Naive thymus-derived CD4-positive, alpha-beta T cell (primary cell): Measurements from ENCODE around the gene SMARCAL1. TPM values are rescaled to one million over a fixed set of nuclear protein-coding genes. Genes with fewer than 3 reads are reported as not detected.

Source experiments
- ATAC-seq: fragments of 150-1000 bp; cut with Tn5 transposase; 2 replicates; pipeline ENCODE4 v1.10.0; 2021; ENCODE audit warnings: mild to moderate bottlenecking, moderate library complexity
- CTCF ChIA-PET: fragments of 350-600 bp; sonication (Branson Sonifier 250); formaldehyde crosslinking; loops from one replicate; lab custom pipeline; 2021; ENCODE audit warnings: antibody characterized with exemption; lab: Charles Lee
- POLR2A ChIA-PET: fragments of 350-600 bp; sonication (Branson Sonifier 250); formaldehyde crosslinking; loops from one replicate; lab custom pipeline; 2021; ENCODE audit warnings: antibody characterized with exemption, inconsistent platforms; lab: Charles Lee
- DNase-seq, 9 donors: peaks; one replicate each; pipeline versions ENCODE4 v3.0.0 to v3.0.0-alpha.2; 2020 to 2022; ENCODE audit warnings: mixed read lengths in 1 of 9
- H3K27ac ChIP-seq: one replicate; pipeline ENCODE4 v1.7.0; 2013; ENCODE audit warnings: mild to moderate bottlenecking, low read depth, low read length, moderate library complexity
- H3K27me3 ChIP-seq, 2 donors: one replicate each; pipeline ENCODE4 v1.7.0; 2013; ENCODE audit warnings: low read length in 2 of 2, mild to moderate bottlenecking in 2 of 2, moderate library complexity in 2 of 2; ENCODE audit not compliant: control insufficient read depth in 2 of 2, insufficient read depth in 2 of 2
- H3K36me3 ChIP-seq, 3 experiments: 1 replicate in 2 of 3; 2 replicates in 1 of 3; pipeline ENCODE4 v1.7.0; 2013; ENCODE audit warnings: low read length in 3 of 3, mild to moderate bottlenecking in 3 of 3, moderate library complexity in 1 of 3; ENCODE audit not compliant: insufficient read depth in 3 of 3, control insufficient read depth in 2 of 3
- H3K4me1 ChIP-seq, 2 donors: one replicate each; pipeline ENCODE4 v1.7.0; 2013; ENCODE audit warnings: low read length in 2 of 2, mild to moderate bottlenecking in 2 of 2, moderate library complexity in 1 of 2; ENCODE audit not compliant: control insufficient read depth in 2 of 2, insufficient read depth in 2 of 2
- H3K4me3 ChIP-seq: 2 replicates; pipeline ENCODE4 v1.7.0; 2013; ENCODE audit warnings: mild to moderate bottlenecking, low read length
- H3K9me3 ChIP-seq, 3 experiments: 1 replicate in 2 of 3; 2 replicates in 1 of 3; pipeline ENCODE4 v1.7.0; 2013; ENCODE audit warnings: low read length in 3 of 3; ENCODE audit not compliant: control insufficient read depth in 2 of 3
- H3K27ac Mint-ChIP-seq, 9 donors: one replicate each; pipeline ENCODE4 v1.8.0; 2020 to 2022; ENCODE audit warnings: mixed read lengths in 9 of 9, mild to moderate bottlenecking in 8 of 9, moderate library complexity in 5 of 9, inconsistent platforms in 2 of 9
- H3K27me3 Mint-ChIP-seq, 5 donors: one replicate each; pipeline ENCODE4 v1.8.0; 2021 to 2022; ENCODE audit warnings: mixed read lengths in 5 of 5, mild to moderate bottlenecking in 1 of 5
- H3K36me3 Mint-ChIP-seq, 5 donors: one replicate each; pipeline ENCODE4 v1.8.0; 2020 to 2022; ENCODE audit warnings: mixed read lengths in 5 of 5, mild to moderate bottlenecking in 3 of 5, inconsistent platforms in 1 of 5
- H3K4me1 Mint-ChIP-seq, 7 donors: one replicate each; pipeline ENCODE4 v1.8.0; 2020 to 2022; ENCODE audit warnings: mixed read lengths in 7 of 7, mild to moderate bottlenecking in 3 of 7, inconsistent platforms in 1 of 7
- H3K4me3 Mint-ChIP-seq, 10 donors: one replicate each; pipeline ENCODE4 v1.8.0; 2020 to 2022; ENCODE audit warnings: mild to moderate bottlenecking in 10 of 10, mixed read lengths in 10 of 10, moderate library complexity in 6 of 10, inconsistent platforms in 2 of 10
- H3K9me3 Mint-ChIP-seq, 11 donors: one replicate each; pipeline ENCODE4 v1.8.0; 2020 to 2022; ENCODE audit warnings: mixed read lengths in 11 of 11, mild to moderate bottlenecking in 4 of 11, inconsistent platforms in 1 of 11, moderate library complexity in 1 of 11
- intact Hi-C, 2 donors: fragments of 100-400 bp; cut with micrococcal nuclease; formaldehyde crosslinking; loops; one replicate each; pipeline ENCODE4 v1.15.1; 2023
- polyA plus RNA-seq, 2 donors: library from polyadenylated mRNA; unstranded; fragments of 300-500 nt; fragmentation: Illumina TruSeq; gene quantifications; one replicate each; pipeline ENCODE4 v1.2.3, GENCODE V29; 2021
- total RNA-seq, 6 experiments: library from RNA in 5 of 6; stranded (reverse) in 5 of 6; gene quantifications; 1 replicate in 5 of 6; 2 replicates in 1 of 6; pipeline ENCODE4 v1.2.3 and lab custom pipeline; 2021 to 2026

Gene SMARCAL1
- total and polyA plus RNA-seq, 7 experiments from 2014 or later: 16.2 to 31.2 (median 24.6) TPM

DNA sequence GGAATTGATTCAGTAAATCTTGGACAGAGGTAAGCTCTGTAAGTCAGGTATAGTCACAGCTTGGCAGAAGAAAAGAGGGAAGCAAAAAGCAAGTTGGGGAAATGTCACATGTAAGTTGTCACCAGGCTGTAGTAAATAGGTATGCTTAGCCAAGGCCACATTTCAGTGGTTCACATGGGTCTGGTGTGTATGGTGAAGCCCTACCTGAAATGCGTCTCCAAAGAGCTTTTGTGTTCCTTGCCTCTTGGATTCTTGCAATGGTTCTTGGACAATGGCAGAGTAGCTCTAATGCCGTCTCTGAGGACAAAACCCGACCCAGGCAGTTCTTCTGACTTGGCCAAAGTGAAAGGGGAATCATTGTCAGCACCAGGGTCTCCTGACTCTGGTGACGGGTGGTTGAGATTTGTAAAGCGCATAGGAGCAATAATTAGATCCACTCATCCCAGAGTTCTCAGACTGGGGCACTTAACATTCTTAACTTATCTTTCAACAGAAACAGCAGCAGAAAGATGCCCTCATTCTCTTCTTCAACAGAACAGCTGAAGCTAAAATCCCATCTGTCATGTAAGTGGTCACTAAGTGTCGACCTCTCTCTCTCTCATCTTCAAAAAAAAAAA lies 51.9 kb downstream of the SMARCAL1 start:
- Mint-ChIP-seq H3K9me3 (no peaks in the 10 kb centered on the region), H3K27me3 (no peaks in the 10 kb centered on the region), H3K4me3 (no peak overlapping the region), H3K36me3 (peaks cover 0 to 44% (median 12%) of the 10 kb centered on the region in 5 donors), H3K4me1 (no peaks in the 10 kb centered on the region), H3K27ac (peak overlapping the region in 1 of 9 donors; percentile 0)
- H3K36me3 ChIP-seq: peaks cover 0 to 25% (median 3%) of the 10 kb centered on the region in 3 experiments
- no peaks in the 10 kb centered on the region for H3K4me1 ChIP-seq
- DNase-seq (no peak), ATAC-seq (no peak)
- ChIA-PET CTCF (no interaction called here), POLR2A (interaction anchor here (0.8 kb wide), 1 partner anchor 63 kb away, joined by 4 read pairs; no protein-coding TSS in a partner anchor)
- no peaks in the 10 kb centered on the region for H3K27me3 ChIP-seq
- intact Hi-C loops: no loop called here
- H3K9me3 ChIP-seq: no peaks in the 10 kb centered on the region
- H3K27ac ChIP-seq: no peak overlapping the region
- no peak overlapping the region for H3K4me3 ChIP-seq

DNA sequence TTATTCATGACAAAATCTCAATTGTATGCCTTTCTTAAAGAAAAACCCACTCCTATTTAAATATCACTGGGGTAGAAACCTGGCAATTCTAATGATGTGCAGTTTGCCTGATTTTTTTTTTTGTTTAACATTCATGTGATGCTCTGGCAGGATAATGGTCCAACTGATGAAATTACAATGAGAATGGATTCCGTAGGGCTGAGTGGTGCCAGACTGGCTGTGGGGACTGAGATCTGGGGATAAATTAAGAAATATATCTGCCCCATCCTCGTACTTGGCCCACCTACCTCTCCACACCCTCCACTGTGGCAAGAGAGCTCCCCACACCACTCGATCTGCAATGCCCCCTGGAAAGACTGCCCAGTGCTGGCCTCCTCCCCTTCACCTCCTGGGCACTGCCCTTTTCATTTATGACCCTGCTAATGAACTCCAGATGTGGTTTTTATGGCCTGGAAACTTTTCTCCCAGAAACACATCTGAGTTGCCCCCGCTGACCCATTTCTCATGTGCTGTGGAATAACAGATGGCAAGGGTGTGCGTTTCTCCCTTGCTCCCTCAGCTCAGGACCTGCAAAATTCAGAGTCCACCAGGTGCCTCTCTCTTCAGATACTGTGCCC lies 53.4 kb downstream of the SMARCAL1 start:
- no peak overlapping the region for H3K4me3 ChIP-seq
- no peaks in the 10 kb centered on the region for H3K4me1 ChIP-seq
- H3K27ac ChIP-seq: no peak overlapping the region
- peaks cover 0 to 29% (median 3%) of the 10 kb centered on the region in 3 experiments for H3K36me3 ChIP-seq
- POLR2A ChIA-PET: interaction anchor here (0.7 kb wide), 1 partner anchor 107 kb away, joined by 14 read pairs; no protein-coding TSS in a partner anchor
- DNase-seq (no peak), ATAC-seq (no peak)
- H3K27me3 ChIP-seq: no peaks in the 10 kb centered on the region
- Mint-ChIP-seq H3K27me3 (no peaks in the 10 kb centered on the region), H3K4me1 (no peaks in the 10 kb centered on the region), H3K4me3 (no peak overlapping the region), H3K27ac (no peak overlapping the region), H3K36me3 (peaks cover 0 to 54% (median 16%) of the 10 kb centered on the region in 5 donors), H3K9me3 (no peaks in the 10 kb centered on the region)
- H3K9me3 ChIP-seq: no peaks in the 10 kb centered on the region
- CTCF ChIA-PET: interaction anchor here (0.7 kb wide), 1 partner anchor 703 kb away, joined by 4 read pairs; no protein-coding TSS in a partner anchor
- intact Hi-C loops: no loop called here

DNA sequence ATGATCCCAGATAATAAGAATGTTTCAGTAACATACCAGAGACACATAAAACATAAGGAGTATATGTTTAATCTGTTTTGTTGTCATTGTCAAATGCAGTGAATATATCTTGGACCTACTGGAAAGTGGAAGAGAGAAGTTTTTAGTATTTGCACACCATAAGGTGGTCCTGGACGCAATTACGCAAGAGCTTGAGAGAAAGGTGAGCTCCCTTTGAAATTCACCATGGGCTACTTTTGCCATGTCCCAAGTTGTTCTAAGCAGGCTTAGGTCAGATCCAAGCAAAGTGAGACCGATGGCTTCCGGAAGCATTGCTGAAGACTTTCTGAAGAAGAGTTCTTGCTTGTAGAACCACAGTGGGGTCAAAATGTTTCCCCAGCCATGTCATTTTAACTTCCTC lies 55.6 kb downstream of the SMARCAL1 start:
- Histone ChIP-seq H3K4me1 (no peaks in the 10 kb centered on the region), H3K4me3 (no peak overlapping the region), H3K27ac (no peak overlapping the region), H3K27me3 (no peaks in the 10 kb centered on the region), H3K36me3 (peaks cover 0 to 32% (median 3%) of the 10 kb centered on the region in 3 experiments), H3K9me3 (no peaks in the 10 kb centered on the region)
- ChIA-PET POLR2A (no interaction called here), CTCF (no interaction called here)
- Mint-ChIP-seq H3K4me3 (no peak overlapping the region), H3K36me3 (peaks cover 0 to 48% (median 12%) of the 10 kb centered on the region in 5 donors), H3K27me3 (no peaks in the 10 kb centered on the region), H3K4me1 (no peaks in the 10 kb centered on the region), H3K27ac (no peak overlapping the region), H3K9me3 (no peaks in the 10 kb centered on the region)
- ATAC-seq (no peak), DNase-seq (no peak)
- intact Hi-C loops: no loop called here

DNA sequence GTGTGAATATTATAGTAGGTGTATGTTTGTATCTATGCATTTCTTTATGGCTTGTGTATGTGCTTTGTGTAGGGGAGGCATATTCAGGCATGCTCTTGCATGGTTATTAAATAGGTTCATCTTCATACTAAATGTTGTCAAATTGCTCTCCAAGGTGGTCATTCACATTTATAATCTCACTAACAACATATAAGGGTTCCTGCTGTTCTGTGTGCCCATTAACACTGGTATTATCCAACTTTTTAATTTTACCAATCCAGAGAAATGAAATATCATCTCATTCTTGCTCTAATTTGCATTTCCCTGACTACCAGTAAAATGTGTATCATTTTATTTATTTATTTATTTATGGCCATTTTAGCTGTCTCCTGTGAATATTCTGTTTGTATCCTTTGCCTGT lies 57.4 kb downstream of the SMARCAL1 start:
- Mint-ChIP-seq H3K4me1 (peaks cover 1 to 3% (median 2%) of the 10 kb centered on the region in 7 donors), H3K36me3 (peaks cover 0 to 34% (median 9%) of the 10 kb centered on the region in 5 donors), H3K27ac (no peak overlapping the region), H3K9me3 (no peaks in the 10 kb centered on the region), H3K4me3 (no peak overlapping the region), H3K27me3 (no peaks in the 10 kb centered on the region)
- ChIA-PET CTCF (no interaction called here), POLR2A (no interaction called here)
- intact Hi-C loops: no loop called here
- Histone ChIP-seq H3K4me3 (no peak overlapping the region), H3K9me3 (no peaks in the 10 kb centered on the region), H3K27me3 (no peaks in the 10 kb centered on the region), H3K4me1 (no peaks in the 10 kb centered on the region), H3K36me3 (peaks cover 0 to 29% (median 3%) of the 10 kb centered on the region in 3 experiments), H3K27ac (no peak overlapping the region)
- no peak for ATAC-seq
- no peak for DNase-seq

DNA sequence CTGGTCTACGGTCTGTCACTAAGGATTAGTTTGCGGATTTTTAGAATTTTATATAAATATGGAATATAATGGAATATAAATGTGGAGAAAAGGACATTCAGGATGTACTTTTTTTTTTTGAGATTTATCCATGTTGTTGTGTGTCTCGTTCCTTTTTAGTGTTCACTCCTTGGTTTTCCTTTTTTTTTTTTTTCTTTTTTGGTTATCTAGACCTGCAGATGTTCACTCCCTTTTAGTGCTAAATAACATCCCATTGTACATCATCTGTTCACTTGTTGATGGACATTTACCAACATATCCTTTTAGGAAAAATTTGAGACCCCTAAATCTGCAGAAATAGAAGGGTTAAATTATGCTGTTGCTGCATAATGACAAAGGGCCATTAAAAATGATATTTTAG lies 60.9 kb downstream of the SMARCAL1 start:
- Histone ChIP-seq H3K27me3 (no peaks in the 10 kb centered on the region), H3K4me3 (no peak overlapping the region), H3K27ac (no peak overlapping the region), H3K4me1 (peaks cover 0 to 13% of the 10 kb centered on the region in 2 donors), H3K36me3 (peaks cover 0 to 26% (median 2%) of the 10 kb centered on the region in 3 experiments), H3K9me3 (no peaks in the 10 kb centered on the region)
- no peak for ATAC-seq
- peaks cover 4 to 29% (median 18%) of the 10 kb centered on the region in 5 donors for H3K36me3 Mint-ChIP-seq
- no peak overlapping the region for H3K27ac Mint-ChIP-seq
- DNase-seq: no peak
- H3K4me1 Mint-ChIP-seq: peaks cover 13 to 19% (median 15%) of the 10 kb centered on the region in 7 donors
- H3K27me3 Mint-ChIP-seq: no peaks in the 10 kb centered on the region
- CTCF ChIA-PET: no interaction called here
- POLR2A ChIA-PET: interaction anchor here (1.0 kb wide), 1 partner anchor 14 kb away, joined by 3 read pairs; no protein-coding TSS in a partner anchor
- intact Hi-C loops: no loop called here
- H3K4me3 Mint-ChIP-seq: no peak overlapping the region
- H3K9me3 Mint-ChIP-seq: no peaks in the 10 kb centered on the region

DNA sequence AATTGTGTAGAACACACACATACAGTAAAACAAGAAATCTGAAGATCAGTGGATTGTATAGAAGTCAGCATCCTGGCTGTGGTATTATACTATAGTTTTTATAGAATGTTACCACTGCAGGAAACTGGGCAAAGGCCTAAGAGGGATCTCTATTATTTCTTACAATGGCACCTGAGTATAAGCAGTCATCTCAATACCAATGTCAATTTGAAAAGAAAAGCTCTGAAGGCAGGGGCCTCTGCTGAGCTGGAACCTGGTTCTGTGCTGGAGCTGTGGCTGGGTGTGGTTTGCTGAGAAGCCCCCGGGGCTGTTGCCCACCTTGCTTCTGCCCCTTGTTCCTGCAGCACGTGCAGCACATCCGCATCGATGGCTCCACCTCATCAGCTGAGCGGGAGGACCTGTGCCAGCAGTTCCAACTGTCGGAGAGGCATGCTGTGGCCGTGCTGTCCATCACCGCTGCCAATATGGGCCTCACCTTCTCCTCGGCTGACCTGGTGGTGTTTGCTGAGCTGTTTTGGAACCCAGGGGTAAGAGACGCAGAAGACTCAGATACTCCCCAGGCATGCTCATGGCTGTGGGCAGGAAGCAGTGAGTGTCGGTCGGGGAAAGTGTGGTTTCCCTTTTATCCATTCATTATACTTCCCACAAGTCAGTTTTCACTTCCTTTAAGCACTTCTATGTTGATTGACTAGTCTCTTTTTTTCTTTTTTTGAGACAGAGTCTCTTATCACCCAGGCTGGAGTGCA lies 62.8 kb downstream of the SMARCAL1 start:
- ChIA-PET POLR2A (no interaction called here), CTCF (no interaction called here)
- Histone ChIP-seq H3K27me3 (no peaks in the 10 kb centered on the region), H3K27ac (no peak overlapping the region), H3K4me1 (peaks cover 0 to 13% of the 10 kb centered on the region in 2 donors), H3K4me3 (no peak overlapping the region), H3K9me3 (no peaks in the 10 kb centered on the region), H3K36me3 (peaks cover 0 to 33% (median 0%) of the 10 kb centered on the region in 3 experiments)
- Mint-ChIP-seq H3K4me1 (peaks cover 13 to 22% (median 15%) of the 10 kb centered on the region in 7 donors), H3K4me3 (peak overlapping the region; percentile 47 to 83 (median 65)), H3K27ac (peak overlapping the region in 6 of 9 donors; percentile 6 to 81 (median 54)), H3K27me3 (no peaks in the 10 kb centered on the region), H3K9me3 (no peaks in the 10 kb centered on the region), H3K36me3 (peaks cover 7 to 33% (median 14%) of the 10 kb centered on the region in 5 donors)
- DNase-seq (peak in 7 of 9 donors; percentile 3 to 35 (median 32)), ATAC-seq (peak; percentile 78)
- intact Hi-C loops: loop anchor here in 1 of 2 donors (1.0 kb wide), 1 partner anchor 23 kb away; the partner anchor contains the start of gene RPL37A
